Activated CD4-positive, alpha-beta T cell treated with anti-CD3 and anti-CD28 coated beads, Interleukin-2, Interleukin-4, amounts not matched to agents 100 ng/mL and 50 ng/mL, durations not matched to agents 16 hours and 8 hours (primary cell): ENCODE results near the gene ZNF319.
"Not testable (repeated sequence)": the region's sequence is repeated elsewhere in the genome, so short reads cannot be mapped to it uniquely, and the experiment has no call there.

Source experiments
- DNase-seq: peaks from one replicate; pipeline ENCODE4 v3.0.0-alpha.2; 2020; ENCODE audit warnings: low spot score

Gene ZNF319

DNA sequence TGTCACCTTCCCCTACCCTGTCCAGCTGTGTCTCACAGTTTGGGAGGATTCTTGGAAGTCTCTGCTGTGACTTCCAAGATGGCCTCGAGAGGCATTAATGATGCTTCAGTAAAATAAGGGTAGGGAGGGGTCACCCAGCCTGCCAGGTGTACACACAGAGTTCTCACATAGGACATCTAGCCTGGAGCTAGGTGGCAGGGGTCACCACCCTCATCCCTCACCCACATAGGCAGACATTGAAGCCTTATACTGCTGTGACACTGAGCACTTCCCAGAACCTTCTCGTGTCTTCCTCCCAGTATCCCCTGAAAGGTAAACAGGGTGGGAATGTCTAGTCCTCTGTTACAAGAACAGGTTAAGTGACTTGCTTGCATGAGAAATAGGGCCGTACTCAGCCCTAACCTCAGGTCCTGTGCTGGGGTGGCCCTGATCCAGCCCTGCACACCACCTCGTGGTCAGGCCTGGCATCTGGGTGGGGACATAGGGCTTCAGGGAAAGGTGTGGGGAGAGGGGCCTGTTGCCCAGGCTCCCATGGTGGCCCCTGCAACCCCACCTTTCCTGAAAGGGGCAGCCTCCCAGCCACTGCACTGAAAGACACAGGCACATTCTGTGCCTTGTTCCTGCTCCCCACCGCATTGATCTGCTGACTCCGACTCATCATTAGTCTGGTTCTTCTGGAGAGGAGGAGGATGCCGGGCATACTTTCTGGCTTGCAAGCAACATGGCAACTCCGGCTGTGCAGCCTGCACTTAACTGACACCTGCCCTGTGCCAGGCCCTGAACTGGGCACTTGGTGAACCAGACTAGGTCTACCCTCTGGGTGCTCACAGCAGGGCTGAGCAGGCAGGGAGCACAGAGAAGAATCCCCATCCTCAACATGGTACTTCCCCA is 21.4 kb upstream of the ZNF319 start:
- no peak for DNase-seq

GRCh38 chr16:58020628-58021521 is 20.4 kb upstream of the ZNF319 start:
- peak; percentile 56 for DNase-seq

GRCh38 chr16:58019866-58020538 is 19.5 kb upstream of the ZNF319 start:
- no peak for DNase-seq

DNA sequence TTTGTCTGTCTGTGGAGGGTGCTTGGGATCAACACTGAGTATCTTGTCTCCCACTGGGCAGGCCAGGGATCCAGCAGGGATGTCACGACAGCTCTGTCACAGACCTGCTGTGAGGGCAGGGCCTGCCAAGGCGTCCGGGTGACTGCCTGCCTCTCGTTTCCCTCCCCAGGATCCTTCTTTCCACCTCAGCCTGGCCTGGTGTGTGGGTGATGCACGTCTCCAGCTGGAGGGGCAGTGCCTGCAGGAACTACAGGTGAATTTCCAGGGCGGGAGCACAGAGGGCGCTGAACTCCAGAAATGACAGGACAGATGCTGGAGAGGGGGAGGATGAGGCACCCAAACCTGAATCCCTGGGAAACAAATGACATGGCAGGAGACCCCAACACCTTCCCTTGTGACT is 18.3 kb upstream of the ZNF319 start:
- DNase-seq, result no peak

DNA sequence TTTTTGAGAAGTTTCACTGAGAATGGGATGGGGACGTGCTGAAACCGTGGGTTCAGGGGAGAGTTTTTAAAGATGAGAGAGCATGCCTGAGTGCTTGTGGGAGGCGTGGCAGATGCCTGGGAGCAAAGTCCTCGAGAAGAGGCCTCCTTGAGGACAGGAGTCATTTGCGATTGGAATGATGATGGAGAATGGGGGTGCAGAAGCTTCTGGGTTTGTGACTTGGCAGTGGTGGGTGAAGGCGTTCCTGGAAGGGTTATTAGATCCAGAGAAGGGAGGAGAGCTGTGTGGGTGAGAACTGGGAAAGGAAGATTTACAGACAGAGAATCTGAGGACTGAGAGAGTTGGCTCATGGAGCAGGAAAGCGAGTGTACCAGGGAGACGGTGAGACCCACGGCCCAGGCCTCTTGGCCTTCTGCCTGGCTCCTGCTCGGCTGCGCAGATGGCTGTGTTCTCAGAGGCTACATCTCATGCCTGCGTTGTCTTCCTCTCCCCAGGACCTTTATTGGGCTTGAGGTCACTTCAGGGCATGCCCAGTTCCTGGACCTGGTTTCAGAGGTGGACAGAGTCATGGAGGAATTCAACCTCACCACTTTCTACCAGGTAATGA is 16.5 kb upstream of the ZNF319 start:
- no peak for DNase-seq

- no peak for DNase-seq
Measured at GRCh38 chr16:58013201-58013956, 12.9 kb upstream of the ZNF319 start.

DNA sequence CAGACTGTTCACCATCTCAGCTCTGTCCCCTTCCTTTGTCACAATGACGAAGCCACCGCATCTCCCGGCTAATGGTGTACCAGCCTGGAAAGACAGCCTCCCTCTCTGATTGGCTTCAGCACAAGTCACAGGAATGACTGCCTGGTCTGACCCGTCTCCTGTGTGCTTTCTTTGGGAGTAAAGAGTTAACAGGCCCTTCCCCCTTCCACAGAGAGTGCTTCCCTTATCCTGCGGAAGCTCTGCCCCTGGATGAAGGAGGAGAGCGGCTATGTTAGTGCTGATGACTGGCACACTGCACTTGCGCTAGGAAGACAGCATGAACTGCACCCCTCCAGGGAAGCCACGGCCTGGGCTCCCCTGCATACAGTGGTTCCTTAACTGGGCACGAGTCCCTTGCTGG is 12.0 kb upstream of the ZNF319 start:
- DNase-seq, result no peak

DNA sequence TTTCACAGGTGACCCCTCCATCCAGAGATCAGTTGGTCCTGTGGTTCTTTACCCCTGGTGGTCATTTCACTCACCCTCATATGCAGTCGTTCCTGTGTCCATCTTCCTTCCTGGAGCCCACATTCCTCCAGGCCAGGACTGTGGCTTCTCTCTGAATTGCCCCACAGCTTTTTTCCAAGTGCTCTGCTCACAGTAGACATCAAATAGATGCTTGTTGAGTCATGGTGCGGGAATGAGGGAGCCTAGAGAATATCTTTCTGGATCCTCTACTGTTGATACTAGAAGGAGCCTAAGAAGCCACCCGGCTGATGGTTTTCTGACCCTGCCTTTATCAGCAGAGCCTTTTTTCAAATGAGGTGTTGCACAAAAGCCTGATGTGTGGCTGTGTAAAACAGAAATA is 11.2 kb upstream of the ZNF319 start:
- no peak for DNase-seq

DNA sequence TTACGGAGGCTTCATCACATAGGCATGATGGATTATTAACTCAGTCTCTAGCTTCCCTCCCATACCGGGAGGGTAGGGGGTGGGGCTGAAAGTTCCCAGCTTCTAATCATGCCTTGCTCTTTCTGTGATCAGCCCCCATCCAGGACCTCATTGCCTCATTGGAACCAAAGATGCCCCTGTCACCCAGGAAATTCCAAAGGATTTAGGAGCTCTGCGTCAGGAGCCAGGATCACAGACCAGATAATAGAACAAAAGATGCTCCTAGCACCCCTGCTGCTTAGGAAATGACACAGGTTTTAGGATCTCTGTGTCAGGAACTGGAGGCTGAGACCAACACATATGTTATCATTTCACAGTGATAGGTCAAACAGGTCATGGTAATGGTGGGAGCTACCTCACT is 10.4 kb upstream of the ZNF319 start:
- DNase-seq, result no peak

DNA sequence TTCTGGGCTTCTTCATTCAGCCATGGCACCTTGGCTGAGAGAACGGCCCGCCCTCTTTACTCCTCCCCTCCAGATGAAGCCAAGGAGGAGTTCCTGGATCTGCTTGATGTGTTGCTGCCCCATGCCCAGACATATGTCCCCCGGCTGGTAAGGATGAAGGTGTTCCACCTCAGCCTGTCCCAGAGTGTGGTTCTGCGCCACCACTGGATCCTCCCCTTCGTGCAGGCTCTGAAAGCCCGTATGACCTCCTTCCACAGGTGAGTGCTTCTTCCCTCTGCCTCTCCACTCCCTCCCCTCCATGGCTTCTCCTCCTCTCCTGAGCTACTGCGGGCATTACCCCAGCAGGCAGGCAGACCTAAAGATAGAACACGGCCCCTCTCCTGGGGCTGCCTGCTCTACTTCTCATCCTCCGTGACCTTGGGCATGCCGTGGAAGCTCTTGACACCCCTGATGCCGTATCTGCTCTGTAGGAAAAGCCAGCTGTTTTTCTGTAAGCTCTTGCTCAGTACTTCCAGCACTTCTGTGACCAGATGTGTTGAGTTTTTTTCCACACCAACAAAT is 9.5 kb upstream of the ZNF319 start:
- no peak for DNase-seq

DNA sequence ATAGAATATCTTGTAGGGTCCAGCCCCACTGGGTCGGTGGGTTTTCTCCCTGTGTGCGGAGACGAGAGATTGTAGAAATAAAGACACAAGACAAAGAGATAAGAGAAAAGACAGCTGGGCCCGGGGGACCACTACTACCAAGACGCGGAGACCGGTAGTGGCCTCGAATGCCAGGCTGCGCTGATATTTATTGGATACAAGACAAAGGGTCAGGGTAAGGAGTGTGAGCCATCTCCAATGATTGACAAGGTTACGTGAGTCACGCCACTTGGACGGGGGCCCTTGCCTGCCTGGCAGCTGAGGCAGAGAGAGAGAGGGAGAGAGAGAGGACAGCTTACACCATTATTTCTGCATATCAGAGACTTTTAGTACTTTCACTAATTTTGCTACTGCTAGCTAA is 4.3 kb upstream of the ZNF319 start:
- not testable (repeated sequence) for DNase-seq

- DNase-seq, result no peak
Measured at GRCh38 chr16:58002936-58003335, 2.5 kb upstream of the ZNF319 start.

DNA sequence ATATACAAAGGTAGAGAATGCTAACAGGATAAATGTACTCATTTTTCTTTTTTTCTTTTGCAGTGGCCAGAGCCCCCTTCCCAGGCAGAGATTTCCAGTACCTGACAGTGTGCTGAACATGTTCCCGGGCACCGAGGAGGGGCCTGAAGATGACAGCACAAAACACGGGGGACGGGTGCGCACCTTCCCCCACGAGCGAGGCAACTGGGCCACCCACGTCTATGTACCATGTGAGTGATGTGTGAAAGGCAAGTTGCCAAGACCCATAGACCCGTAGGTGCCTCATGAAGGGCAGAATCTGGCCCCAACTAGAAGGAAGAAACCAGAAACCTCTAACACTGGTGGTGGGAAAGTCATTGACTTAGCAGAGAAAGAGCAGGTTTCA is 1.9 kb upstream of the ZNF319 start:
- DNase-seq, result no peak

DNA sequence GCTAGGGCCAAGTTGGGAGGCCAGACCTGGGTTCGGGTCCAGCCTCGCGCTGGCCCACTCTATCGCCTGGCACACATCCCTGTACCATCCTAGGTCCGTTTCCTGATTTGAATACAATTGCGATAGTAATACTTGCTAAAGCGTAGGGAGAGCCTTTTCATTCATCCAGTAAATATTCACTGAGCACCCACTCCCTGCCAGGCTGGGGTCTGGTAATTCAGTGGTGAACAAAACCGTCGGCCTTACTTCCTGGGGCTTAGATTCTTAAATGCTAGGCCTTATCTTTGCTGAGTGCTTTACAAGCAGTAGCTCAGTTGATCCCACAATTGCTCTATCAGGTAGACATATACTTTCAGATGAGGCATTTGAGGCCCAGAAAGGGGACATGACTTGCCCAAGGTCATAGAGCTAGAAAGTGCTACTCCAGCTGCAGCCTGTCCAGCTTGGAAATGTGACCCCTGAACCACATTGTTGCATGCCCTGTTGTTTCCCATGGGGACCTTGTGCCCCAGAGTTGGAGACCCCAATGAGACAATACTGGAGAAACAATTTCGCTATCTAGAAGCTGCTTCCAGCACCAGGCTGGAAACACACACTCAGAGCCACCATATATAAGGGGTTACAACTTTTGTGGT is 1.4 kb upstream of the ZNF319 start:
- DNase-seq, result no peak

- DNase-seq, result peak; percentile 85
Measured at GRCh38 chr16:58000706-58001676, 519 bp upstream of the ZNF319 start, which contains the start of gene USB1. USB1 (plus strand) TSS chr16:58001407; CDS start chr16:58001484, 77 bp downstream.

DNA sequence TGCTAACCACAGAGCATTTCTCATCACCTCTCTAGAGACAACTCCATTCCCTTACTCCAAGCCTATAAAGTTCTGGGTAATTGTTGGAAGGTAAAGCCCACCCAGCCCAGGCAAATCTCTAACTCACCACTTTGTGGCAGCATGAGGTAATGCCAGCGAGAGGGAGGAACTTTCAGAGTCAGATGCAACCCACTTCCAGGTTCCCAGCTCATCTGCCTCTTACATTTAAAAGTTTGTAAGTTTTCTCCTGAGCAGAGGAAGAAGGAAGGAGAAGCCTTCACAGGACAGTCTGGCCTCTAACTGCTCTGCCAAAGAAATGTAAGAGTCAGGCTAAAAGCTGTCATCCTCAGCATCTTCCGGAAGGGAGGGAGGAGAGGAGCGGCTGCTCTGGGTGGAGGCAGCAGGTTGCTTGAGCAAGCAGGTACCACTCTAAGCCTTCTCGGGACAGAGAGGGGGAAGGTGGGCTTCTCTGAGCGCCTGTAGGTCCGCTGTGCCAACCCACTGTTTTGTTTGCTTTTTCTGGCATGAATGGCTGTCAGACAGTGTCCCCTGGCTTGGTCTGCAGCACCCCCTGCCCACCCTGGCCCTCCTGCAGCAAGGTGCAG is 1.0 kb downstream of the ZNF319 start:
- DNase-seq, result peak; percentile 39

DNA sequence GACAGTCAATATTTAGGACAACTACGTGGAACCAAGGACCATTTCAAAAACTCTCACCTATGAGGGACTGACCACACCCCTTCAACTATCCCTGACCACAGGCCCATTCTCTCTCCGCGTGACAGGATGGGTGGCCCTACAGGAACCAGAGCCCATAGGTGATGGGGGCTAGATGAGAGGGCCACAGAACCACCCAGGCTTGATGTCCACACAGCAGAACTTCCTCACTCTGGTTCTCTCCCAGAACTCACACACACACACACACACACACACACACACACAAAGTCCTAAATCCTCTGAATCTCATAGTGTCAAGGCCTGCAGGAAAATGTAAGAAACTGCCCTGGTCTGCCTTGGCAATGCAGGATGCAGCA is 1.5 kb downstream of the ZNF319 start:
- DNase-seq, result no peak

- DNase-seq, result peak; percentile 78
Measured at GRCh38 chr16:57998486-57998885, 2.0 kb downstream of the ZNF319 start.
